ENCODE measurements around the gene PTH1R.

The PTH1R gene

DNA sequence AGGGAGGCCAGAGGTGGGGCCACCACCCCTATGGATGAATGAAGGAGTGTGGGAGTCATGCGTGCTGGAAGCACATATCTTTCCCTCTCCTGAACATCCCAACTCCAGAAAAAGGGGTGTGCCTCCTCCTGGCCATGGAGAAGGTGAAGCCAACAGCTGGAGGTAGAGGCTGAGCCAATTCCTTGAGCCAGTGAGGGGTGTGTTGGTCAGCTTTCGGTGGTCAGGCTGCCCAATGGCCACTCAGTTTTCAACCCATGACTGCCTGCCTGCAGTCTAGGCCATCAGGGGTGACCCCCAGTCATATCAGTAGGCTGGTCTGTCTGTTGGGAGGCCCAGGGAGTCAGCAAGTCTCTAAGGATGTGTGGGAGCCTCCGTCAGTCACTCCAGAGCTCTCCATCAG lies 13.6 kb downstream of the PTH1R start:
- TF ChIP-seq, protein P1, sequence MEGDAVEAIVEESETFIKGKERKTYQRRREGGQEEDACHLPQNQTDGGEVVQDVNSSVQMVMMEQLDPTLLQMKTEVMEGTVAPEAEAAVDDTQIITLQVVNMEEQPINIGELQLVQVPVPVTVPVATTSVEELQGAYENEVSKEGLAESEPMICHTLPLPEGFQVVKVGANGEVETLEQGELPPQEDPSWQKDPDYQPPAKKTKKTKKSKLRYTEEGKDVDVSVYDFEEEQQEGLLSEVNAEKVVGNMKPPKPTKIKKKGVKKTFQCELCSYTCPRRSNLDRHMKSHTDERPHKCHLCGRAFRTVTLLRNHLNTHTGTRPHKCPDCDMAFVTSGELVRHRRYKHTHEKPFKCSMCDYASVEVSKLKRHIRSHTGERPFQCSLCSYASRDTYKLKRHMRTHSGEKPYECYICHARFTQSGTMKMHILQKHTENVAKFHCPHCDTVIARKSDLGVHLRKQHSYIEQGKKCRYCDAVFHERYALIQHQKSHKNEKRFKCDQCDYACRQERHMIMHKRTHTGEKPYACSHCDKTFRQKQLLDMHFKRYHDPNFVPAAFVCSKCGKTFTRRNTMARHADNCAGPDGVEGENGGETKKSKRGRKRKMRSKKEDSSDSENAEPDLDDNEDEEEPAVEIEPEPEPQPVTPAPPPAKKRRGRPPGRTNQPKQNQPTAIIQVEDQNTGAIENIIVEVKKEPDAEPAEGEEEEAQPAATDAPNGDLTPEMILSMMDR (IDR thresholded peaks at IDR 0.05; ENCODE audit: low read length, missing control alignments) = no peak
- DNase-seq (ENCODE audit: low read depth) = no peak
- H3K4me3 ChIP-seq (replicated peaks; ENCODE audit: low read depth, low read length) = no peak overlapping the region

DNA sequence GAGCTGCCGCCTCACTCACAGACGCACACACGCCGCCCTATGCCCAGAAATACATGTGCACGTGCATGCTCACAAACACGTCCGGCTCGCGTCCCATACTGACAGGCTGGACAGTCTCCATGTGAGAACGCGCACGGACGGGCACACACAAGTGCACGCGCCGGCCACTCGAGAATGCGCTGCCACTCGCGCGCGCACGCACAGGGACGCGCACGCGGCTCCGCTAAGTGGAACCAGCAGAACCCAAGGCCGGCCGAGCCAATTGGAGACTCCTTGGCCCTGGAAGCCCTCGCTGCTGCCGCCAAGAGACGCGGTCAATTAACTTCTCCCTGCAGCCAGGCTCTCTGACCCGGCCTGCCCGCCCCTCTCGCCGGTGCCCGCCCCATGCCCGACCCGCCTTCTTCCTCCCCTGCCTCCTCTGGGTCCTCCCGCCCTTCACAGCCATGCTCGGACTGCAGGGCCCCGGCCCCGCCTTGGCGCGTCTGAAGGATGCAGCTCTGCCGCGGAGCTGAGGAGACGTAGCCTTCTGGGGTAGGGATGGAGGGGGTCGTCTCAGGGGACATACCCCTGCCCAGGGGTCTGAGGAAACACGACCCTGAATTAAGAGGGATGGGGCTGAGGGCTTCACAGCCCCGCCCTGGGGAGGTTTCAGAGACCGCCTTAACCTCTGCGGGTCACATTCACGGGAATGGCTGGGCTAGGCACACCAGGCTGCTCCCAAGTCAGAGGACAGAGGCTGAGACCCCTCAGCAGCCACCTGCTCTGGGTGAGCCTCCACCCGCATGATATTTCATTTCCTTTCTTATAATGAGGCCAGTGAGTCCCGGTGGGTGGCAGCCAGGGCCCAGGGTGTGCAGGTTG lies 15.0 kb downstream of the PTH1R start:
- H3K4me3 ChIP-seq (replicated peaks; ENCODE audit: low read depth, low read length) = peak overlapping the region; percentile 14
- peak; percentile 46 for DNase-seq (ENCODE audit: low read depth)

DNA sequence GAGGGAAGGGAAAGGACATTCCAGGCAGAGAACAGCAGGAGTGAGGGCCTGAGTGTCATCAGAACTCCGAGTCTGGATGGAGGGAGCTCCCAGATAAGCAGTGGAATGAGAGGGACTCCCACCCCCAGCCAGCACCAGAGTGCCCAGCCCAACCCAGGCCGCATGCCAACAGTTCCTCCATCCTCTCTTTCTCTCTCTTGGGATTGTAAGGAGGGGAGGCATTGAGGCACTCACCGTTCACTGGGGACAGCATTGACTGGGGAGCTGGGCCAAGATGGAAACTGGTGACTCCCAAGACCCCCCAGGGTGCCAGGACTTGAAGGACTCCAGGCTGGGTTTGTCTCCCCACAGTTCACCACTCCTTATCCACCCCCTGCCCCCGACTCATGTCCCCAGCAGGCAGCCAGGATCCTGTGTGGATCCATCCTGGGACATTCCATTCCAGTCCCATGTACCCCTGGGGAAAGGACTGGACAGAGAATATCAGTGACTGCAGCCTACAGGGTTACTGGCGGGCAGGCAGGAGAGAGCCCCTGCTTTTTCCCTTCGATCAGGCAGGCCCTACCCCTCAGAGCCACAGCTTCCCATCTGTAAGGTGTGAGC lies 15.7 kb downstream of the PTH1R start:
- TF ChIP-seq, protein P1 (IDR thresholded peaks at IDR 0.05; ENCODE audit: low read length, missing control alignments) = no peak
- no peak overlapping the region for H3K4me3 ChIP-seq (replicated peaks; ENCODE audit: low read depth, low read length)
- no peak for DNase-seq (ENCODE audit: low read depth)

More for the DNA sequence above, 15.0 kb downstream of the PTH1R start:
- TF ChIP-seq, protein P1 (IDR thresholded peaks at IDR 0.05; ENCODE audit: low read length, missing control alignments) = no peak

DNA sequence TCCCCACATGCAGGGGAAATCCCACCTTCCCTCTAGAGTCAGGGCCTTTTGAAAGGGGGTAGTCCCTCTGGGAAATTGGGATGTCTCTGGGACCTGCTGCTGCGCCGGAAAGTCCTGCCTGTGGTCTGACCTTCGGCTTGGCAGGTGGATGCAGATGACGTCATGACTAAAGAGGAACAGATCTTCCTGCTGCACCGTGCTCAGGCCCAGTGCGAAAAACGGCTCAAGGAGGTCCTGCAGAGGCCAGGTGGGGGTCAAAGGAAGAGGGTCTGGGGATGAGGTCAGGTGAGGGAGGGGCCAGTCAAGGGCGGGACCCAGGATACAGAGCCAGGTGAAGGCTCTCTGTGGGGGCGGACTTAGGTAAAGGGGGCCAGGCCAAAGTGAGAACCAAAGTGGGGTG lies 16.2 kb downstream of the PTH1R start:
- DNase-seq (ENCODE audit: low read depth) = no peak
- H3K4me3 ChIP-seq (replicated peaks; ENCODE audit: low read depth, low read length) = no peak overlapping the region
- TF ChIP-seq, protein P1 (IDR thresholded peaks at IDR 0.05; ENCODE audit: low read length, missing control alignments) = no peak

DNA sequence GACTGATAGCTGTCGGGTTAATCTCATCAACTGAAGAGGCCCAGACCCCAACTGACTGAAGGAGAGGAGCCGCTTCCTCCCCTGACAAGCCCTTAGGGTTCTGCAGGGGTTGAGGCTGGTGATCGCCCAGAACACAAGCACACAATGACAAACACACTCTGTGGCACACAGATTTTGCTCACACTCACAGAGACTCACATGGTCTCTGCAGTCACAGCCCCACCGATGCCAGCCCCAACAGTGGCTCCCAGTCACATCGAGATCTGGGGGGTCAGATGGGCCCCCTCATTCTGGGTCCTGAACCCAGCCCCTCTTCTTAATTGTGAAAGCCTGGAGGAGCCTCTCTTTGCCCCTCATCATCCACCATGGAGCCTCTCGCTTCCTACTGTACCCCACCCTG lies 16.7 kb downstream of the PTH1R start:
- TF ChIP-seq, protein P1 (IDR thresholded peaks at IDR 0.05; ENCODE audit: low read length, missing control alignments) = no peak
- no peak overlapping the region for H3K4me3 ChIP-seq (replicated peaks; ENCODE audit: low read depth, low read length)
- no peak for DNase-seq (ENCODE audit: low read depth)

DNA sequence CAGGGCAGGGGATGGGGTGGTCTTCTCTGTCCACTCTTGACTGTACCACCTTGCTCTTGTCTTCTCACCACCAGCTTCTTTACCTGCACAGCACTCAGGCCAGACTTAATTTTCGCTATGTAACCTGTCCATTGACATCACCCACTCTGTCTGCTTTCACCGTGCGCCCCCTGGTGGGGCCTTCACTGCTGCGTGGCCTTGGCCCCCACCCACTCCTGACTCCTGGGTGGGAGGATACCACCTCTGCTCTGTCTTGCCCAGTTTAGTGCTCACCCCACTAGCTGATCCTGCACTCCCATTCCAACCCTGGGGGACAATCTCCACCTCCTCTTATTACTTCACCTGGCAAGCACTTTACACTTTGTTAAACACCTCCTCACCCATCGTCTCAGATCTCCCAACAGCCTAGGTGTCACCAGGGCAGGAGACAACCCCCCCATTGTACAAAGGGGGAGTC lies 17.7 kb downstream of the PTH1R start:
- peak; percentile 60 for DNase-seq (ENCODE audit: low read depth)
- H3K4me3 ChIP-seq (replicated peaks; ENCODE audit: low read depth, low read length) = no peak overlapping the region
- TF ChIP-seq, protein P1 (IDR thresholded peaks at IDR 0.05; ENCODE audit: low read length, missing control alignments) = peak; percentile 93
